ENCODE results near the gene PSMD4. TPM values are rescaled to one million over a fixed set of nuclear protein-coding genes. Genes with fewer than 3 reads are reported as not detected.

The PSMD4 gene
- total RNA-seq, 4 donors from 2014 or later = 112 to 153 (median 120) TPM

DNA sequence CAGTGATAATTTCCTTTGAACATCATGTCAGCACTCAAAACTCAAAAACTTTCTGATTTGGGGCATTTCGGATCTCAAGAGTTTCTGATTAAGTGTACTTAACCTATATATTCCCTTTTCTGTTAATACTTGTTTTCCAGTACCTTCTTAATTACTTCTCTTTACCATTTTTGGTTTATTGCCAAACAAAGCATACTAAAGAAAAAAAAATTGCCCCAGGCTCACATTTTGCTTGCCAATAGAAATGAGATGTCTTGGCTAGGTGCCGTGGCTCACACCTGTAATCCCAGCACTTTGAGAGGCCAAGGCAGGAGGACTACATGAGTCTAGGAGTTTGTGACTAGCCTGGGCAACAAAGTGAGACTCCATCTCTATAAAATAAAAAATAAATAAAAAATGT is 4.8 kb downstream of the PSMD4 start:
- WGBS, 2 donors = 90 to 92% methylated on average over 2 of the region's 2 CpGs
- Histone ChIP-seq H3K4me1 (peaks cover 0 to 14% (median 11%) of the 10 kb centered on the region in 4 donors), H3K27ac (no peak overlapping the region), H3K36me3 (peaks cover 0 to 25% (median 5%) of the 10 kb centered on the region in 3 donors), H3K9me3 (no peaks in the 10 kb centered on the region), H3K27me3 (no peaks in the 10 kb centered on the region), H3K4me3 (no peak overlapping the region)
- no peak for DNase-seq (ENCODE audit: low spot score in 2 of 2)
- TF ChIP-seq EP300 (IDR thresholded peaks at IDR 0.05) (no peak), POLR2A (IDR thresholded peaks at IDR 0.05) (no peak)
- TF ChIP-seq, protein P1, sequence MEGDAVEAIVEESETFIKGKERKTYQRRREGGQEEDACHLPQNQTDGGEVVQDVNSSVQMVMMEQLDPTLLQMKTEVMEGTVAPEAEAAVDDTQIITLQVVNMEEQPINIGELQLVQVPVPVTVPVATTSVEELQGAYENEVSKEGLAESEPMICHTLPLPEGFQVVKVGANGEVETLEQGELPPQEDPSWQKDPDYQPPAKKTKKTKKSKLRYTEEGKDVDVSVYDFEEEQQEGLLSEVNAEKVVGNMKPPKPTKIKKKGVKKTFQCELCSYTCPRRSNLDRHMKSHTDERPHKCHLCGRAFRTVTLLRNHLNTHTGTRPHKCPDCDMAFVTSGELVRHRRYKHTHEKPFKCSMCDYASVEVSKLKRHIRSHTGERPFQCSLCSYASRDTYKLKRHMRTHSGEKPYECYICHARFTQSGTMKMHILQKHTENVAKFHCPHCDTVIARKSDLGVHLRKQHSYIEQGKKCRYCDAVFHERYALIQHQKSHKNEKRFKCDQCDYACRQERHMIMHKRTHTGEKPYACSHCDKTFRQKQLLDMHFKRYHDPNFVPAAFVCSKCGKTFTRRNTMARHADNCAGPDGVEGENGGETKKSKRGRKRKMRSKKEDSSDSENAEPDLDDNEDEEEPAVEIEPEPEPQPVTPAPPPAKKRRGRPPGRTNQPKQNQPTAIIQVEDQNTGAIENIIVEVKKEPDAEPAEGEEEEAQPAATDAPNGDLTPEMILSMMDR (IDR thresholded peaks at IDR 0.05) = no peak

DNA sequence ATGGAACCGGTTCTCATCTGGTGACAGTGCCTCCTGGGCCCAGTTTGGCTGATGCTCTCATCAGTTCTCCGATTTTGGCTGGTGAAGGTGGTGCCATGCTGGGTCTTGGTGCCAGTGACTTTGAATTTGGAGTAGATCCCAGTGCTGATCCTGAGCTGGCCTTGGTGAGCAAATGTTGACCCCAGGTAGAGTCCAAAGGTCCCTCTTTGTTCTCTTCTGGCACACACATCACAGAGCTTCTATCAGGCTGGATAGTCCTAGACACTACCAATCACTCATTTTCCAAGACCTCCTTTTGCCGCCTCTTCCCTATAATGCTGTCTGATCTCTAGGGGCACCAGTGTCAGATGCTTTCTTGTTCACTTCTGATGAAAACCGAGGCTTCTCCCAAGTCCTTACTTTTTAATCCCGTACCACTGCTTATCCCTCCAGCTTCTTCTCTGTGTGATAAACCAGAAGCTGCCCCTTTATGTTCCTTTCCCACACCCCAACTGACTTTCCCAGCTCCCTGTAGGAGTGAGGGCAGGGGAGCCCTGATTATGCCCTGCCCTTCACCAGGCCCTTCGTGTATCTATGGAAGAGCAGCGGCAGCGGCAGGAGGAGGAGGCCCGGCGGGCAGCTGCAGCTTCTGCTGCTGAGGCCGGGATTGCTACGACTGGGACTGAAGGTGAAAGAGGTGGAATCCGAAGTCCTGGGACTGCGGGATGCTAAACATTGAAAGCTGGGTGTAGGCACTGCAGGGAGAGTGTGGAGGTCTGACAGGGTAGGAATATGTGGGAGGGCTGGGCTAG is 11.1 kb downstream of the PSMD4 start:
- TF ChIP-seq, protein P1 (IDR thresholded peaks at IDR 0.05) = no peak
- TF ChIP-seq POLR2A (IDR thresholded peaks at IDR 0.05) (no peak), EP300 (IDR thresholded peaks at IDR 0.05) (no peak)
- no peak for DNase-seq (ENCODE audit: low spot score in 2 of 2)
- Histone ChIP-seq H3K4me1 (no peaks in the 10 kb centered on the region), H3K9me3 (no peaks in the 10 kb centered on the region), H3K27me3 (no peaks in the 10 kb centered on the region), H3K4me3 (no peak overlapping the region), H3K36me3 (peaks cover 3 to 88% (median 18%) of the 10 kb centered on the region in 3 donors), H3K27ac (no peak overlapping the region)
- 89 to 92% methylated on average over 14 of the region's 14 CpGs for WGBS, 2 donors

DNA sequence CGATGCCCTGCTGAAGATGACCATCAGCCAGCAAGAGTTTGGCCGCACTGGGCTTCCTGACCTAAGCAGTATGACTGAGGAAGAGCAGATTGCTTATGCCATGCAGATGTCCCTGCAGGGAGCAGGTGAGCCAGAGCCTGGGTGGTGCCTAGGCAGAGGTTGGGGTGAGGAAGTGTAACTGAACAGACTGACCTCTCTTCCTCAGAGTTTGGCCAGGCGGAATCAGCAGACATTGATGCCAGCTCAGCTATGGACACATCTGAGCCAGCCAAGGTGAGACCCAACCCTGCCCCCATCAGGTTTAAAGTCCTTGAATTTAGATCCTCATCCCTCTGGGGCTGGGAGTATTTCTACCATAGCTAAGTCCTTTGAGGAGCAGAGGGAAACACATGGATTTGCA is 11.8 kb downstream of the PSMD4 start:
- no peaks in the 10 kb centered on the region for H3K4me1 ChIP-seq
- peaks cover 3 to 89% (median 18%) of the 10 kb centered on the region in 3 donors for H3K36me3 ChIP-seq
- H3K27ac ChIP-seq = no peak overlapping the region
- H3K9me3 ChIP-seq = no peaks in the 10 kb centered on the region
- TF ChIP-seq, protein P1 (IDR thresholded peaks at IDR 0.05) = no peak
- no peak for TF ChIP-seq EP300 (IDR thresholded peaks at IDR 0.05)
- no peak for TF ChIP-seq POLR2A (IDR thresholded peaks at IDR 0.05)
- no peak for DNase-seq (ENCODE audit: low spot score in 2 of 2)
- no peak overlapping the region for H3K4me3 ChIP-seq
- 83 to 89% methylated on average over 3 of the region's 3 CpGs for WGBS, 2 donors
- no peaks in the 10 kb centered on the region for H3K27me3 ChIP-seq

DNA sequence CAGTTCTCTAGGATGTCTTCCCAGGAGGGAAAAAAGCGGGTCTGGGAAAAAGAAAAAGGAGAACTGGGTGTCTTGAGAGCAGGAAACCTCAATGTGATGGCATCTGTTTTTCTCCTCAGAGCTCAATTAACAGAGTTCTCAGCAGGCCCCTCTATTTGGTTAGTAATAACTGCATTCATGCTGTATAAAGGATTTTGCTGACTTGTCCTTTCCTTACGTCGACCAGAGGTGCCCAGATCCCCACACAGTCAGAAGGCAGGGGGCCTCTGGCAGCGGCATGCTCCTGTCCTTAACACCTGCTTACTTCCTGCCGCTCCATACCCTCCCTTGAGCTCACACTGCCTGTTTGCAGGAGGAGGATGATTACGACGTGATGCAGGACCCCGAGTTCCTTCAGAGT is 12.3 kb downstream of the PSMD4 start:
- no peak for DNase-seq (ENCODE audit: low spot score in 2 of 2)
- Histone ChIP-seq H3K4me3 (no peak overlapping the region), H3K27me3 (no peaks in the 10 kb centered on the region), H3K36me3 (peaks cover 3 to 89% (median 18%) of the 10 kb centered on the region in 3 donors), H3K9me3 (no peaks in the 10 kb centered on the region), H3K4me1 (no peaks in the 10 kb centered on the region), H3K27ac (no peak overlapping the region)
- TF ChIP-seq EP300 (IDR thresholded peaks at IDR 0.05) (no peak), POLR2A (IDR thresholded peaks at IDR 0.05) (no peak)
- TF ChIP-seq, protein P1 (IDR thresholded peaks at IDR 0.05) = no peak
- WGBS, 2 donors = 78 to 81% methylated on average over 8 of the region's 8 CpGs

DNA sequence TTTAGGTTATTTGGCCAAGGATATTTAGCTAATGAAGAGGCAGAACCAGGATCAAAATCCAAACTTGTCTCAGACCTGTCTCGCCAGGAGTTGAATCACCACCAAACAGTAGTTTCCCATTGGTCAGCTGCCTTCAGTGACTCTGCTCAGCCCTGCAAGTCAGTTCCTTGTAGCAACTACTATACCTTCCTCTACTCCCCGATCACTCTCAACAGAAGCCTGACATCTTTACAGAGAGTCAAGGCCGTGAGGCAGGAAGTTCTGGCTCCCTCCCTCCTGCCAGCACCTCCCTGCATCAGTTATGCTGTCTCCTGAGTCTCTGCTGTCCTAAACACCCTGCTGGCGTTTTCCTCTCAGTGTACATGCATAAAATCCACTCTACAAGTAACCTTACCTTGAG is 13.2 kb downstream of the PSMD4 start:
- Histone ChIP-seq H3K4me1 (no peaks in the 10 kb centered on the region), H3K27me3 (no peaks in the 10 kb centered on the region), H3K36me3 (peaks cover 3 to 86% (median 15%) of the 10 kb centered on the region in 3 donors), H3K27ac (no peak overlapping the region), H3K9me3 (no peaks in the 10 kb centered on the region), H3K4me3 (no peak overlapping the region)
- no peak for DNase-seq (ENCODE audit: low spot score in 2 of 2)
- TF ChIP-seq EP300 (IDR thresholded peaks at IDR 0.05) = no peak
- no peak for TF ChIP-seq POLR2A (IDR thresholded peaks at IDR 0.05)
- TF ChIP-seq, protein P1 (IDR thresholded peaks at IDR 0.05) = no peak
- 75 to 77% methylated on average over 4 of the region's 4 CpGs for WGBS, 2 donors
